Type B pancreatic cell (in vitro differentiated cells): ENCODE data around the gene MDFIC. TPM values are rescaled to one million over a fixed set of nuclear protein-coding genes. Genes with fewer than 3 reads are reported as not detected.

Experiments
- DNase-seq: peaks from one replicate; pipeline ENCODE4 v3.0.0; 2021; ENCODE audit warnings: mixed read lengths; ENCODE audit not compliant: unreplicated experiment; ENCODE audit errors: extremely low spot score
- H3K27ac Mint-ChIP-seq: 2 replicates; pipeline ENCODE4 v1.8.0; 2021; ENCODE audit warnings: mild to moderate bottlenecking, mixed read lengths
- H3K27me3 Mint-ChIP-seq: 2 replicates; pipeline ENCODE4 v1.8.0; 2021; ENCODE audit warnings: mixed read lengths
- H3K36me3 Mint-ChIP-seq: 2 replicates; pipeline ENCODE4 v1.8.0; 2021; ENCODE audit warnings: mixed read lengths
- H3K4me1 Mint-ChIP-seq: one replicate; pipeline ENCODE4 v1.8.0; 2021; ENCODE audit warnings: mixed read lengths; ENCODE audit not compliant: unreplicated experiment
- H3K4me3 Mint-ChIP-seq: 2 replicates; pipeline ENCODE4 v1.8.0; 2021; ENCODE audit warnings: mild to moderate bottlenecking, mixed read lengths
- H3K9me3 Mint-ChIP-seq: 2 replicates; pipeline ENCODE4 v1.8.0; 2021; ENCODE audit warnings: mixed read lengths
- total RNA-seq: library from RNA; stranded (reverse); gene quantifications from 2 replicates; pipeline ENCODE4 v1.2.1, GENCODE V29; 2021; ENCODE audit warnings: low replicate concordance
- TF ChIP-seq, protein P1 (sequence below): fragments of 200-600 bp; sonication (generic); conservative IDR thresholded peaks from 2 replicates; pipeline ENCODE4 v1.5.0; 2021; ENCODE audit warnings: antibody characterized with exemption, mild to moderate bottlenecking

The MDFIC gene
- total RNA-seq, 1 donor from 2014 or later: 20.2 TPM

DNA sequence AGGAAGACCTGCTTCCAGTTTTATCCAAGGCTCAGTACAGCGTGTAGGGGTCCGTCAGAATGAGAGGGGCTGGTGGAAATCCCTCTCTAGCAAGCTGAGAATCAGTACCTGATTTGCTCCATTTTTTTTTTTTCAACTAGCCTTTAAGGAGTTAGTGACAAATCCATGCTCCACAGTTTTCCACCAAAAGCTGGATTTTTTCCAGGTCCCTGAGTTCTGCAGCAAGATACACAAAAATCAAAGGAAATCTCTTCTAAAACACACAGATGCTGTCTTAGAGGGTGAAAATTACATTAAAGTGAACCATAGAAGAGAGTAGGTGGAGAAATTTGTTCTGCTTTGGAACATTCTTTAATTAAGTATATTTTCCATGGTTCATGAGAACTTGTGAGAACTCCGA, 30.4 kb downstream of the MDFIC start:
- Mint-ChIP-seq H3K4me1 (no peaks in the 10 kb centered on the region), H3K36me3 (peaks cover 27% of the 10 kb centered on the region), H3K9me3 (peaks cover 7% of the 10 kb centered on the region), H3K27ac (no peak overlapping the region), H3K4me3 (no peak overlapping the region), H3K27me3 (no peaks in the 10 kb centered on the region)
- TF ChIP-seq, protein P1, sequence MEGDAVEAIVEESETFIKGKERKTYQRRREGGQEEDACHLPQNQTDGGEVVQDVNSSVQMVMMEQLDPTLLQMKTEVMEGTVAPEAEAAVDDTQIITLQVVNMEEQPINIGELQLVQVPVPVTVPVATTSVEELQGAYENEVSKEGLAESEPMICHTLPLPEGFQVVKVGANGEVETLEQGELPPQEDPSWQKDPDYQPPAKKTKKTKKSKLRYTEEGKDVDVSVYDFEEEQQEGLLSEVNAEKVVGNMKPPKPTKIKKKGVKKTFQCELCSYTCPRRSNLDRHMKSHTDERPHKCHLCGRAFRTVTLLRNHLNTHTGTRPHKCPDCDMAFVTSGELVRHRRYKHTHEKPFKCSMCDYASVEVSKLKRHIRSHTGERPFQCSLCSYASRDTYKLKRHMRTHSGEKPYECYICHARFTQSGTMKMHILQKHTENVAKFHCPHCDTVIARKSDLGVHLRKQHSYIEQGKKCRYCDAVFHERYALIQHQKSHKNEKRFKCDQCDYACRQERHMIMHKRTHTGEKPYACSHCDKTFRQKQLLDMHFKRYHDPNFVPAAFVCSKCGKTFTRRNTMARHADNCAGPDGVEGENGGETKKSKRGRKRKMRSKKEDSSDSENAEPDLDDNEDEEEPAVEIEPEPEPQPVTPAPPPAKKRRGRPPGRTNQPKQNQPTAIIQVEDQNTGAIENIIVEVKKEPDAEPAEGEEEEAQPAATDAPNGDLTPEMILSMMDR: no peak
- DNase-seq: no peak

DNA sequence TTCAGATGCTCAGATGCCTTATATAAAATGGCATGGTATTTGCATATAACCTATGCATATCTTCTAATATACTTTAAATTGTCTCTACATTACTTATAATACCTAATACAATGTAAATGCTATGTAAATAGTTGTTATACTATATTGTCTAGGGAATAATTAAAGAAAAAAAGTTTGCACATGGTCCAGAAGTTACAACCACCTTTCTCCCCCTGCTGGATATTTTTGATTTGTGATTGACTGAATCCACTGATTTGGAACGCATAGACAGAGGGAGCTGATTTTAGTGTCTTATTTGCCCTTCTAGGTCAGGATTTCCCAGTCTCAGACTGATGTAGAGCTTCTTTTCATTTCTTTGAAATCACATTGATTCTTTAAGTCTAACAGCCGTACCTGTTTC, 31.8 kb downstream of the MDFIC start:
- no peak for DNase-seq
- Mint-ChIP-seq H3K9me3 (peaks cover 7% of the 10 kb centered on the region), H3K4me3 (no peak overlapping the region), H3K27ac (no peak overlapping the region), H3K4me1 (no peaks in the 10 kb centered on the region), H3K27me3 (no peaks in the 10 kb centered on the region), H3K36me3 (peaks cover 20% of the 10 kb centered on the region)
- TF ChIP-seq, protein P1: no peak

DNA sequence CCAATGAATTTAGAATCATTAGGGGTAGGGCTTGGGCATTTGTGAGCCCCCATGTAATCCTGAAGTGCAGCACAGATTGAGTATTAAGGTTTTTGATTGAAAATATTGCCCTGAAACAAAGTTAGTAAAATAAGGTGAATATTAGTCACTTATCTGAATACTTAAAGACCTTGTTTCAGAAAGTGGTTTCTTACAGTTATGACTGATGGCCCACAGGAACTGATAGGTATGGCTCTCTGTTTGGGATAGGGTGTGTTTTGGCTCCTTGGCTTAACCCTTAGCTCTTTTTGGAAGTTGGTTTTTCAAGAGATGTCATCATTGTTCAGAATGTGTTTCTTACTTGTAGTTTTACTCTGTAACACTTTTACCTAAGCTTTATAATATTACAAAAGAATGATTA, 34.8 kb downstream of the MDFIC start:
- no peaks in the 10 kb centered on the region for H3K9me3 Mint-ChIP-seq
- no peaks in the 10 kb centered on the region for H3K27me3 Mint-ChIP-seq
- DNase-seq: no peak
- H3K4me3 Mint-ChIP-seq: no peak overlapping the region
- H3K27ac Mint-ChIP-seq: no peak overlapping the region
- no peaks in the 10 kb centered on the region for H3K4me1 Mint-ChIP-seq
- TF ChIP-seq, protein P1: no peak
- peaks cover 7% of the 10 kb centered on the region for H3K36me3 Mint-ChIP-seq

DNA sequence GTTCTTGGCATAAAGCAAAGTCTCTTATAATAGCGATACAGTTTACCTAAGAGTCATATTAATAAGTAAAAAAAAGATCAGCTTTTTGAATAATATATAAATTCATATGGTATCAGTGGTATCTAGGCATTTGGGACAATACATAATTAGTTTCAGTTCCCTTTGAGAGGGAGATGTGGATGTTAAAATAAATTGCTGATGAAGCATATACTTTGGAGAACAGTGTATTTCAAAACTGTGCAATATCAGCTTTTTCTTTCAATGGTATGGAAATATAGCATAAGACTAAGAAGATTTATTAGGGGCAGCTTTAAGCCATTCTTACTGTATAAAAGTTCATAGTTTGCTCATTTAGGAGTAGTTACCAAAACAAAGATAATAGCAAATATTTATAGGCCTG, 35.5 kb downstream of the MDFIC start:
- TF ChIP-seq, protein P1: no peak
- DNase-seq: no peak
- no peak overlapping the region for H3K4me3 Mint-ChIP-seq
- no peaks in the 10 kb centered on the region for H3K9me3 Mint-ChIP-seq
- no peak overlapping the region for H3K27ac Mint-ChIP-seq
- H3K27me3 Mint-ChIP-seq: no peaks in the 10 kb centered on the region
- no peaks in the 10 kb centered on the region for H3K4me1 Mint-ChIP-seq
- H3K36me3 Mint-ChIP-seq: peaks cover 7% of the 10 kb centered on the region

DNA sequence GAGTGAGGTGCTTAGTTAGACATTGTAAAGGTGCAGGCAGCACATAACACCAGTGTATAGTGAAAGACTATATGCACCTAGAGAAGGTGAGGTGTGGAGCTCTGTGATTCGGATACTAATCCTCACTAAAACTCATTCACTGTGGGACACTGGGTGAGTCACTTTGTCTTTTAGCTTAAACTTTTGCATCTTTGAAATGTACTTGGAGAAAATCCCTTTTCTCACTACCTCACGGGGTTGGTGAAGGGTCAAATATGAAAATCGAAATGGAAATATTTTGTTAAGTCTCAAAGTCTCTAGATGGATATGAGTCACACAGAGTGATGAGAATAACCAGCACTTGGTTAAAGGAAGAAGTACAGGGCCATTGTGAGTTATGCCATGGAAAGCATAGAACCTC, 38.0 kb downstream of the MDFIC start:
- TF ChIP-seq, protein P1: no peak
- Mint-ChIP-seq H3K4me3 (no peak overlapping the region), H3K27me3 (no peaks in the 10 kb centered on the region), H3K4me1 (no peaks in the 10 kb centered on the region), H3K27ac (no peak overlapping the region), H3K36me3 (peaks cover 11% of the 10 kb centered on the region), H3K9me3 (no peaks in the 10 kb centered on the region)
- DNase-seq: no peak

DNA sequence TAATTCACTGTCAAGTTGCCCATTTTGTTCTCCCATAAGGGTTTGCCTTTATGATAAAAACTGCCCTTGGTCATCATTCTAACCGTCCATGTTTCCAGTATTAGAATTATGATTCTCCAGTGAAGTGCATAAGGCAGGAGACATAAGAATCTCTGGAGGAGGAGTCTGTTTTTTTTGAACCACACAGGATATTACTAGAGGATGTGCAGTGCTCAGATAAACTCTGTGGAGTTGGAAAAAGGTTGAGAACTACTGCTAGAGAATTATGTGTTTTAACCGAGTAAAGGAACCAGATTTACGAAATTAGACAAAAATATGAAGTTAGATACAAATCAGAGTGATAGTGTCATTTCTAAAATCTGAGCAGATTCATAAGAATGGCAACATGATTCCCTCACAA, 40.5 kb downstream of the MDFIC start:
- peaks cover 7% of the 10 kb centered on the region for H3K36me3 Mint-ChIP-seq
- no peak overlapping the region for H3K27ac Mint-ChIP-seq
- H3K9me3 Mint-ChIP-seq: no peaks in the 10 kb centered on the region

More for the DNA sequence above, 40.5 kb downstream of the MDFIC start:
- no peaks in the 10 kb centered on the region for H3K4me1 Mint-ChIP-seq
- H3K27me3 Mint-ChIP-seq: no peaks in the 10 kb centered on the region
- H3K4me3 Mint-ChIP-seq: no peak overlapping the region
- TF ChIP-seq, protein P1: no peak
- DNase-seq: no peak
